A549 (cell line): Measurements from ENCODE around the gene SPATA31E1. TPM values are rescaled to one million over a fixed set of nuclear protein-coding genes. Genes with fewer than 3 reads are reported as not detected.

ENCODE experiments used
- ATAC-seq, 2 experiments: fragments of 200-7000 bp in 1 of 2; fragments of >200 bp in 1 of 2; cut with Nextera tagmentation in 1 of 2; cut with Tn5 transposase in 1 of 2; 3 replicates each; pipeline versions ENCODE4 v1.8.0 to v1.9.1; 2018 to 2020; ENCODE audit warnings: mild to moderate bottlenecking in 1 of 2, moderate library complexity in 1 of 2
- CTCF ChIA-PET: fragments of 300-600 bp; sonication (Branson Sonifier 250); formaldehyde crosslinking; extraction: SDS; loops from one replicate; lab custom pipeline; 2021; ENCODE audit warnings: antibody characterized with exemption, inconsistent platforms; lab: Yijun Ruan, JAX
- POLR2A ChIA-PET: fragments of 350-600 bp; formaldehyde crosslinking; extraction: SDS; loops from one replicate; lab custom pipeline; 2021; ENCODE audit warnings: antibody characterized with exemption, inconsistent platforms; lab: Yijun Ruan, JAX
- DNase-seq, 2 experiments: peaks; one replicate each; pipeline versions ENCODE4 v3.0.0 to v3.0.0-alpha.2; 2011 to 2016; ENCODE audit warnings: low read depth in 1 of 2, low spot score in 1 of 2
- FAIRE-seq: peaks from 2 replicates; lab custom pipeline; 2011; peaks lifted over from hg19 to GRCh38; lab: Jason Lieb, UNC
- H3K27ac ChIP-seq, 2 experiments: fragments of >200 bp; sonication (Bioruptor Twin); formaldehyde crosslinking; 3 replicates each; pipeline ENCODE4 v1.5.1; 2016 to 2017
- H3K4me1 ChIP-seq: fragments of >200 bp; sonication (Bioruptor Twin); formaldehyde crosslinking; 3 replicates; pipeline ENCODE4 v1.6.1; 2016
- H3K4me2 ChIP-seq: fragments of >200 bp; sonication (Bioruptor Twin); formaldehyde crosslinking; 3 replicates; pipeline ENCODE4 v1.6.1; 2016
- H3K4me3 ChIP-seq: fragments of >200 bp; sonication (Bioruptor Twin); formaldehyde crosslinking; 3 replicates; pipeline ENCODE4 v1.5.1; 2016
- H3K9me3 ChIP-seq: fragments of >200 bp; sonication (Bioruptor Twin); formaldehyde crosslinking; 3 replicates; pipeline ENCODE4 v1.6.1; 2016
- ATOH8 ChIP-seq: fragments of 250-450 bp; sonication (Bioruptor Pico); IDR thresholded peaks from 2 replicates; pipeline ENCODE4 v1.5.0; 2020; ENCODE audit warnings: low read depth, mild to moderate bottlenecking, moderate library complexity
- BHLHE40 ChIP-seq: IDR thresholded peaks from 2 replicates; pipeline ENCODE4 v1.6.1; 2012; ENCODE audit warnings: low read depth, low read length, inconsistent platforms
- CBX8 ChIP-seq: fragments of 200-600 bp; sonication (generic); IDR thresholded peaks from 2 replicates; pipeline ENCODE4 v1.6.1; 2016
- FOSL2 ChIP-seq, 2 experiments: fragments of 450-650 bp in 1 of 2; fragments of >200 bp in 1 of 2; sonication (Bioruptor Twin) in 1 of 2; formaldehyde crosslinking; IDR thresholded peaks; 2 replicates each; pipeline versions ENCODE4 v1.5.0 to v1.6.1; 2016 to 2020; ENCODE audit warnings: mild to moderate bottlenecking in 1 of 2, moderate library complexity in 1 of 2
- FOXS1 ChIP-seq: fragments of 250-450 bp; sonication (Bioruptor Pico); IDR thresholded peaks from 2 replicates; pipeline ENCODE4 v1.5.0; 2020; ENCODE audit warnings: mild to moderate bottlenecking, moderate library complexity
- HDAC2 ChIP-seq: fragments of 200-600 bp; sonication (generic); IDR thresholded peaks from 2 replicates; pipeline ENCODE4 v1.6.1; 2016
- JUNB ChIP-seq: fragments of >200 bp; sonication (Bioruptor Twin); formaldehyde crosslinking; IDR thresholded peaks from 2 replicates; pipeline ENCODE4 v1.6.1; 2016
- POLR2A ChIP-seq: IDR thresholded peaks from 2 replicates; pipeline ENCODE4 v1.6.1; 2012; ENCODE audit warnings: mild to moderate bottlenecking, low read length
- POLR2AphosphoS2 ChIP-seq: conservative IDR thresholded peaks from 2 replicates; pipeline ENCODE4 v1.6.1; 2012; ENCODE audit warnings: low read length, improper control_type of control experiment, inconsistent platforms
- RAD21 ChIP-seq, 2 experiments: fragments of >200 bp in 1 of 2; sonication (Bioruptor Twin) in 1 of 2; formaldehyde crosslinking in 1 of 2; IDR thresholded peaks in 1 of 2; conservative IDR thresholded peaks in 1 of 2; 2 replicates in 1 of 2; 3 replicates in 1 of 2; pipeline ENCODE4 v1.6.1; 2012 to 2018; ENCODE audit warnings: inconsistent platforms in 1 of 2
- RARB ChIP-seq: fragments of 250-450 bp; sonication (Bioruptor Pico); IDR thresholded peaks from 2 replicates; pipeline ENCODE4 v1.8.0; 2021; ENCODE audit warnings: mild to moderate bottlenecking, moderate library complexity
- SMC3 ChIP-seq: fragments of >200 bp; sonication (Bioruptor Twin); formaldehyde crosslinking; IDR thresholded peaks from 3 replicates; pipeline ENCODE4 v1.6.1; 2018; ENCODE audit warnings: inconsistent platforms
- TFCP2L1 ChIP-seq: fragments of 250-450 bp; sonication (Bioruptor Pico); IDR thresholded peaks from 2 replicates; pipeline ENCODE4 v1.5.0; 2021; ENCODE audit warnings: mild to moderate bottlenecking
- ZSCAN20 ChIP-seq: fragments of 250-450 bp; sonication (Bioruptor Pico); IDR thresholded peaks from 2 replicates; pipeline ENCODE4 v1.8.0; 2022; ENCODE audit warnings: mild to moderate bottlenecking, moderate library complexity
- WGBS: methylation state at CpG from one replicate; pipeline ENCODE4 v1.1.6; 2017; ENCODE audit errors: missing lambda C conversion rate; 5-methylcytosine and 5-hydroxymethylcytosine counted together
- polyA plus RNA-seq, 4 experiments: library from polyadenylated mRNA; depleted of rRNA in 3 of 4; stranded (reverse); fragments of >200 nt; fragmentation: RNase III in 1 of 4; extraction: RNeasy Plus Mini Kit Qiagen cat#74134 plus additional on column Dnase treatment in 1 of 4; gene quantifications; 2 replicates in 3 of 4; 3 replicates in 1 of 4; pipeline ENCODE4 v1.2.3, GENCODE V29; 2011 to 2017
- TF ChIP-seq, protein P1 (sequence below): fragments of 150-350 bp; IDR thresholded peaks from 2 replicates; pipeline ENCODE4 v1.6.1; 2014; ENCODE audit warnings: low read depth, mild to moderate bottlenecking, low read length
- TF ChIP-seq, protein P2 (sequence below): fragments of >200 bp; sonication (Bioruptor Twin); formaldehyde crosslinking; IDR thresholded peaks from 2 replicates; pipeline ENCODE4 v1.6.1; 2016
- TF ChIP-seq, protein P3 (sequence below): IDR thresholded peaks from 2 replicates; pipeline ENCODE4 v1.6.1; 2012
- TF ChIP-seq, protein P4 (sequence below): fragments of >200 bp; sonication (Bioruptor Twin); formaldehyde crosslinking; IDR thresholded peaks from 3 replicates; pipeline ENCODE4 v1.5.1; 2016
- TF ChIP-seq, protein P5 (sequence below): fragments of 200-600 bp; sonication (generic); IDR thresholded peaks from 2 replicates; pipeline ENCODE4 v1.6.1; 2016; ENCODE audit warnings: antibody characterized with exemption, mild to moderate bottlenecking, moderate library complexity

The SPATA31E1 gene
- polyA plus RNA-seq, 2 of the 4 experiments (the other 2 are of a cell fraction), result not detected

DNA sequence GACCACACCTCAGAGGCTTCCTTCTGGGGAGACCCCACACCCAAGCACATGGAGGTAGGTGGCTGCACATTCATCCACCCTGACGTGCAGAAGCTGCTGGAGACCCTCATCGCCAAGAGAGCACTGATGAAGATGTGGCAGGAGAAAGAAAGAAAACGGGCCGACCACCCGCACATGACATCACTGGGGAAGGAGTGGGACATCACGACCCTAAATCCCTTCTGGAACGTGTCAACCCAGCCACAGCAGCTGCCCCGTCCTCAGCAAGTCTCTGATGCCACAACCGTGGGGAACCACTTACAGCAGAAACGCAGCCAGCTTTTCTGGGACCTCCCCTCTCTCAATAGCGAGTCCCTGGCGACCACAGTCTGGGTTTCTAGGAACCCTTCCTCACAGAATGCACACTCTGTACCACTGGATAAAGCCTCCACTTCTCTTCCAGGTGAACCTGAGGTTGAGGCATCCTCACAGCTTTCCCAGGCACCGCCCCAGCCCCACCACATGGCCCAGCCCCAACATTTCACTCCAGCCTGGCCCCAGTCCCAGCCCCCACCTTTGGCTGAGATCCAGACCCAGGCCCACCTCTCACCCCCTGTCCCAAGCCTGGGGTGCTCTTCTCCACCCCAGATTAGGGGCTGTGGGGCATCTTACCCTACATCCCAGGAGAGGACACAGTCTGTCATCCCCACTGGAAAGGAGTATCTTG lies 3.0 kb downstream of the SPATA31E1 start (continued):
- TF ChIP-seq, protein P1, sequence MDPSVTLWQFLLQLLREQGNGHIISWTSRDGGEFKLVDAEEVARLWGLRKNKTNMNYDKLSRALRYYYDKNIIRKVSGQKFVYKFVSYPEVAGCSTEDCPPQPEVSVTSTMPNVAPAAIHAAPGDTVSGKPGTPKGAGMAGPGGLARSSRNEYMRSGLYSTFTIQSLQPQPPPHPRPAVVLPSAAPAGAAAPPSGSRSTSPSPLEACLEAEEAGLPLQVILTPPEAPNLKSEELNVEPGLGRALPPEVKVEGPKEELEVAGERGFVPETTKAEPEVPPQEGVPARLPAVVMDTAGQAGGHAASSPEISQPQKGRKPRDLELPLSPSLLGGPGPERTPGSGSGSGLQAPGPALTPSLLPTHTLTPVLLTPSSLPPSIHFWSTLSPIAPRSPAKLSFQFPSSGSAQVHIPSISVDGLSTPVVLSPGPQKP, result no peak
- no peak for TF ChIP-seq POLR2AphosphoS2
- TF ChIP-seq RARB (CRISPR knock-in tag), result no peak
- no peak for TF ChIP-seq SMC3
- TF ChIP-seq BHLHE40, result no peak

DNA sequence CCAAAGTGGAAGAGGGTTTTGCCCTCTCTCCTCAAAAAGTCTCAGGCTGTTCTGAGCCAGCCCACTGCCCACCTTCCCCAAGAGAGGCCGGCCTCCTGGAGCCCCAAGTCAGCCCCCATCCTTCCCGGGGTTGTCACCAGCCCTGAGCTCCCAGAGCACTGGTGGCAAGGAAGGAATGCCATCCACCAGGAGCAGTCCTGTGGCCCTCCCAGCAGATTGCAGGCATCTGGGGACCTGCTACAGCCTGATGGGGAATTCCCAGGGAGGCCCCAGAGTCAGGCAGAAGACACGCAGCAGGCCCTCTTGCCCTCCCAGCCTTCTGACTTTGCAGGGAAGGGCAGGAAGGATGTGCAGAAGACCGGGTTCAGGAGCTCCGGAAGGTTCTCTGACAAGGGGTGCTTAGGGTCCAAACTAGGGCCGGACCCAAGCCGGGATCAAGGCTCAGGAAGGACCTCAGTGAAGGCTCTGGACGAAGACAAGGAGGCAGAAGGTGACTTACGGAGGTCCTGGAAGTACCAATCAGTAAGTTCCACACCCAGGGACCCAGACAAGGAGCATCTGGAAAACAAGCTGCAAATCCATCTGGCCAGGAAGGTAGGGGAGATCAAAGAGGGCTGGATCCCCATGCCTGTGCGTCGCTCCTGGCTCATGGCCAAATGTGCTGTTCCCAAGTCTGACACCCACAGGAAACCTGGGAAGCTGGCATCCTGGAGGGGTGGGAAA lies 3.7 kb downstream of the SPATA31E1 start:
- ChIA-PET CTCF (interaction anchor here (1.4 kb wide), 1 partner anchor 172 kb away, joined by 3 read pairs; no protein-coding TSS in a partner anchor), POLR2A (no interaction called here)
- ATAC-seq (no peak), FAIRE-seq (no peak), DNase-seq (no peak)
- no peak overlapping the region for H3K4me2 ChIP-seq
- TF ChIP-seq TFCP2L1 (CRISPR knock-in tag) (no peak), FOSL2 (IDR thresholded peaks at IDR 0.05) (no peak), FOSL2 (CRISPR knock-in tag; IDR thresholded peaks at IDR 0.05) (no peak), RAD21 (conservative IDR thresholded peaks at IDR 0.05 in 1 of 2, IDR thresholded peaks at IDR 0.05 in 1 of 2) (no peak)
- TF ChIP-seq, protein P2, sequence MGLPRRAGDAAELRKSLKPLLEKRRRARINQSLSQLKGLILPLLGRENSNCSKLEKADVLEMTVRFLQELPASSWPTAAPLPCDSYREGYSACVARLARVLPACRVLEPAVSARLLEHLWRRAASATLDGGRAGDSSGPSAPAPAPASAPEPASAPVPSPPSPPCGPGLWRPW, result no peak
- no peaks in the 10 kb centered on the region for H3K4me1 ChIP-seq
- no peak overlapping the region for H3K4me3 ChIP-seq
- H3K27ac ChIP-seq, result no peak overlapping the region
- 90% methylated on average over 10 of the region's 11 CpGs for WGBS
- H3K9me3 ChIP-seq, result no peaks in the 10 kb centered on the region

- TF ChIP-seq ATOH8 (no peak), FOXS1 (CRISPR knock-in tag) (no peak), JUNB (no peak), HDAC2 (no peak), RAD21 (conservative IDR thresholded peaks at IDR 0.05 in 1 of 2, IDR thresholded peaks at IDR 0.05 in 1 of 2) (no peak), ZSCAN20 (CRISPR knock-in tag) (no peak), CBX8 (no peak), POLR2A (no peak)
- TF ChIP-seq, protein P3, sequence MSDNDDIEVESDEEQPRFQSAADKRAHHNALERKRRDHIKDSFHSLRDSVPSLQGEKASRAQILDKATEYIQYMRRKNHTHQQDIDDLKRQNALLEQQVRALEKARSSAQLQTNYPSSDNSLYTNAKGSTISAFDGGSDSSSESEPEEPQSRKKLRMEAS, result no peak
- TF ChIP-seq, protein P4, sequence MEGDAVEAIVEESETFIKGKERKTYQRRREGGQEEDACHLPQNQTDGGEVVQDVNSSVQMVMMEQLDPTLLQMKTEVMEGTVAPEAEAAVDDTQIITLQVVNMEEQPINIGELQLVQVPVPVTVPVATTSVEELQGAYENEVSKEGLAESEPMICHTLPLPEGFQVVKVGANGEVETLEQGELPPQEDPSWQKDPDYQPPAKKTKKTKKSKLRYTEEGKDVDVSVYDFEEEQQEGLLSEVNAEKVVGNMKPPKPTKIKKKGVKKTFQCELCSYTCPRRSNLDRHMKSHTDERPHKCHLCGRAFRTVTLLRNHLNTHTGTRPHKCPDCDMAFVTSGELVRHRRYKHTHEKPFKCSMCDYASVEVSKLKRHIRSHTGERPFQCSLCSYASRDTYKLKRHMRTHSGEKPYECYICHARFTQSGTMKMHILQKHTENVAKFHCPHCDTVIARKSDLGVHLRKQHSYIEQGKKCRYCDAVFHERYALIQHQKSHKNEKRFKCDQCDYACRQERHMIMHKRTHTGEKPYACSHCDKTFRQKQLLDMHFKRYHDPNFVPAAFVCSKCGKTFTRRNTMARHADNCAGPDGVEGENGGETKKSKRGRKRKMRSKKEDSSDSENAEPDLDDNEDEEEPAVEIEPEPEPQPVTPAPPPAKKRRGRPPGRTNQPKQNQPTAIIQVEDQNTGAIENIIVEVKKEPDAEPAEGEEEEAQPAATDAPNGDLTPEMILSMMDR, result no peak
- TF ChIP-seq, protein P1, result no peak
- TF ChIP-seq, protein P5, sequence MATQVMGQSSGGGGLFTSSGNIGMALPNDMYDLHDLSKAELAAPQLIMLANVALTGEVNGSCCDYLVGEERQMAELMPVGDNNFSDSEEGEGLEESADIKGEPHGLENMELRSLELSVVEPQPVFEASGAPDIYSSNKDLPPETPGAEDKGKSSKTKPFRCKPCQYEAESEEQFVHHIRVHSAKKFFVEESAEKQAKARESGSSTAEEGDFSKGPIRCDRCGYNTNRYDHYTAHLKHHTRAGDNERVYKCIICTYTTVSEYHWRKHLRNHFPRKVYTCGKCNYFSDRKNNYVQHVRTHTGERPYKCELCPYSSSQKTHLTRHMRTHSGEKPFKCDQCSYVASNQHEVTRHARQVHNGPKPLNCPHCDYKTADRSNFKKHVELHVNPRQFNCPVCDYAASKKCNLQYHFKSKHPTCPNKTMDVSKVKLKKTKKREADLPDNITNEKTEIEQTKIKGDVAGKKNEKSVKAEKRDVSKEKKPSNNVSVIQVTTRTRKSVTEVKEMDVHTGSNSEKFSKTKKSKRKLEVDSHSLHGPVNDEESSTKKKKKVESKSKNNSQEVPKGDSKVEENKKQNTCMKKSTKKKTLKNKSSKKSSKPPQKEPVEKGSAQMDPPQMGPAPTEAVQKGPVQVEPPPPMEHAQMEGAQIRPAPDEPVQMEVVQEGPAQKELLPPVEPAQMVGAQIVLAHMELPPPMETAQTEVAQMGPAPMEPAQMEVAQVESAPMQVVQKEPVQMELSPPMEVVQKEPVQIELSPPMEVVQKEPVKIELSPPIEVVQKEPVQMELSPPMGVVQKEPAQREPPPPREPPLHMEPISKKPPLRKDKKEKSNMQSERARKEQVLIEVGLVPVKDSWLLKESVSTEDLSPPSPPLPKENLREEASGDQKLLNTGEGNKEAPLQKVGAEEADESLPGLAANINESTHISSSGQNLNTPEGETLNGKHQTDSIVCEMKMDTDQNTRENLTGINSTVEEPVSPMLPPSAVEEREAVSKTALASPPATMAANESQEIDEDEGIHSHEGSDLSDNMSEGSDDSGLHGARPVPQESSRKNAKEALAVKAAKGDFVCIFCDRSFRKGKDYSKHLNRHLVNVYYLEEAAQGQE, result no peak
- TF ChIP-seq, all 56 proteins: peak for 0
- Histone ChIP-seq H3K27ac (no peak overlapping the region), H3K9me3 (no peaks in the 10 kb centered on the region), H3K4me2 (no peak overlapping the region), H3K4me3 (no peak overlapping the region), H3K4me1 (no peaks in the 10 kb centered on the region)
- DNase-seq (no peak), ATAC-seq (no peak), FAIRE-seq (no peak)
- POLR2A ChIA-PET, result no interaction called here
- 69% methylated on average over 8 of the region's 13 CpGs for WGBS
- CTCF ChIA-PET, result interaction anchor here (1.4 kb wide), 1 partner anchor 173 kb away, joined by 3 read pairs; no protein-coding TSS in a partner anchor
These were observed 4.3 kb downstream of the SPATA31E1 start for GRCh38 chr9:87886933-87887505.
